ENCODE results near the gene TC2N.
A peak's percentile ranks its signal among the peaks of the same experiment; 100 is the strongest.

TC2N gene

GRCh38 chr14:91866511-91867295, 633 bp downstream of the TC2N start:
- H3K4me3 ChIP-seq (ENCODE audit: low read depth, low read length) = no peak overlapping the region
- no peak for DNase-seq (ENCODE audit: low read depth)
- TF ChIP-seq CTCF (IDR thresholded peaks at IDR 0.05; ENCODE audit: low read depth, low read length, missing control alignments) = no peak
- in situ Hi-C loops (cut with HindIII; ENCODE audit: low sequenced_read_pairs) = no loop called here

GRCh38 chr14:91866061-91866460, 1.3 kb downstream of the TC2N start:
- peak; percentile 92 for DNase-seq (ENCODE audit: low read depth)
- in situ Hi-C loops (cut with HindIII; ENCODE audit: low sequenced_read_pairs) = no loop called here
- no peak overlapping the region for H3K4me3 ChIP-seq (ENCODE audit: low read depth, low read length)
- no peak for TF ChIP-seq CTCF (IDR thresholded peaks at IDR 0.05; ENCODE audit: low read depth, low read length, missing control alignments)

- no peak for DNase-seq (ENCODE audit: low read depth)
- TF ChIP-seq CTCF (IDR thresholded peaks at IDR 0.05; ENCODE audit: low read depth, low read length, missing control alignments) = no peak
- no peak overlapping the region for H3K4me3 ChIP-seq (ENCODE audit: low read depth, low read length)
- in situ Hi-C loops (cut with HindIII; ENCODE audit: low sequenced_read_pairs) = no loop called here
Measured at GRCh38 chr14:91862417-91862816, 4.9 kb downstream of the TC2N start.

- no peak overlapping the region for H3K4me3 ChIP-seq (ENCODE audit: low read depth, low read length)
Measured at GRCh38 chr14:91861091-91861490, 6.2 kb downstream of the TC2N start.

GRCh38 chr14:91860238-91860637, 7.1 kb downstream of the TC2N start:
- in situ Hi-C loops (cut with HindIII; ENCODE audit: low sequenced_read_pairs) = no loop called here
- no peak overlapping the region for H3K4me3 ChIP-seq (ENCODE audit: low read depth, low read length)
- no peak for DNase-seq (ENCODE audit: low read depth)
- TF ChIP-seq CTCF (IDR thresholded peaks at IDR 0.05; ENCODE audit: low read depth, low read length, missing control alignments) = no peak

More at GRCh38 chr14:91861091-91861490, 6.2 kb downstream of the TC2N start:
- TF ChIP-seq CTCF (IDR thresholded peaks at IDR 0.05; ENCODE audit: low read depth, low read length, missing control alignments) = no peak
- no peak for DNase-seq (ENCODE audit: low read depth)
- in situ Hi-C loops (cut with HindIII; ENCODE audit: low sequenced_read_pairs) = no loop called here

GRCh38 chr14:91858536-91859275, 8.6 kb downstream of the TC2N start:
- TF ChIP-seq CTCF (IDR thresholded peaks at IDR 0.05; ENCODE audit: low read depth, low read length, missing control alignments) = no peak
- in situ Hi-C loops (cut with HindIII; ENCODE audit: low sequenced_read_pairs) = no loop called here
- H3K4me3 ChIP-seq (ENCODE audit: low read depth, low read length) = no peak overlapping the region
- peak; percentile 26 for DNase-seq (ENCODE audit: low read depth)

Measured in astrocyte of the cerebellum (primary cell).